NCI-H2107 (cell line): ENCODE data around the gene HK1.
"Not testable (repeated sequence)": the region's sequence is repeated elsewhere in the genome, so short reads cannot be mapped to it uniquely, and the experiment has no call there.

Experiments
- DNase-seq: peaks from one replicate; lab custom pipeline; 2025; lab: John Stamatoyannopoulos, UW

HK1 gene

DNA sequence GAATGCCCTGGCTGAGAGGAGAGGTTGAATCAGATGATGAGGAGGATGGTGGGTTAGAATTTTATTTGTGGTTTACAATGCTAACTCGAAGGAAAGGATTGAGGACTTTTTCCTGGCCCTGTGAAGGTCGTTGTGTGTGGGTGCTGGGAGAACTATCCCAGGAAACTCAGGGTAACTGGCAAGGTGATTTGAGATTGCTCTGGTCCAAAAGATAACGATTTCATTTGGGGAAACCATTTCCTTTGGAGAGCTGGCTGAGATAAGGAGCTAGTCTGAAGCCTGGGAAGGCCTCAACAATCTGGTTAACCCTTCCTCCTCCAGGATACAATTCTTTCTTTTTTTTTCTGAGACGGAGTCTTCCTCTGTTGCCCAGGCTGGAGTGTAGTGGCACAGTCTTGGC, 33.0 kb downstream of the HK1 start:
- DNase-seq: no peak

GRCh38 chr10:69312528-69312927, 34.2 kb downstream of the HK1 start:
- no peak for DNase-seq

DNA sequence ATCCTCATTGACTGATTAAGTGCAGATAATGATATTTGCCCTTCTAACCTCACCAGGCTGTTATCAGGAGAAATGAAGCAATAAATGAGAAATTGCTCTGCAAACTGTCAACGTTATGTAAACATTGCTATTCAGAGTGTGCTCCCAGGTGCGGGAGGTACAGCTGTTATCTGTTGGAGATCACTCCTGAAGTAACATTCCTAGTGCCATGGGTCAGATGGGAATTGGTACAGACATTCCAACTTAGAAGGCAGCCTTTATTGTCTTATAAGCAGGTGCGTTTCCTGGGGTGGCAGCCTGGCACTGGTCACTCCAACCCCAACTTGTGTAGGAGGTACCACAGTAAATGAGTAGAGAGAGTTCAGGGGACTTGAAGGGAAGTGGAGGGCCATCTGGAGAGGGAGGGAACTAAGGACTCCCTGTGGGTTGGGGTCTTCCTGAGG, 36.8 kb downstream of the HK1 start:
- no peak for DNase-seq

GRCh38 chr10:69315610-69316312, 37.5 kb downstream of the HK1 start:
- no peak for DNase-seq

- no peak for DNase-seq
These were observed 38.2 kb downstream of the HK1 start for GRCh38 chr10:69316313-69317059.

DNA sequence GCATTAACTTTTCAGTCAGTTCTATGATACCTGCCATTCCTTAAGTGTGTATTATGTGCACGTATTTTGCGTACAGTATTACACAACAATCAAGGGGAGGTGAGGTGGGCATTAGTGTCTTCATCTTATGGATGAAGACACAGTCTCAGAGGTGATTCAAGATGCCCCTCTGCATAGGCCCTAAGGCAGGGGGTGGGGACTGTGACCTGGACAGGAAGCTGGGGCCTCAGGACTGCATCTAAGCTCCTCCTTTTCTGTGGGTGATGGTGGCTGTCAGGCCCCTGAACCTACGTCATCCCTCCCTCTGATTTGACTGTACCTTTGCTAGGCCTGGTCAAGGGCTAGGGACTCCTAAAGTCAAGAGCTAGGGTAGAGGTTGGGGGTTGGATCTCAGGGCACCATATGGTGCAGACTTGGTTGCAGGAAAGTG, 38.9 kb downstream of the HK1 start:
- DNase-seq: no peak

DNA sequence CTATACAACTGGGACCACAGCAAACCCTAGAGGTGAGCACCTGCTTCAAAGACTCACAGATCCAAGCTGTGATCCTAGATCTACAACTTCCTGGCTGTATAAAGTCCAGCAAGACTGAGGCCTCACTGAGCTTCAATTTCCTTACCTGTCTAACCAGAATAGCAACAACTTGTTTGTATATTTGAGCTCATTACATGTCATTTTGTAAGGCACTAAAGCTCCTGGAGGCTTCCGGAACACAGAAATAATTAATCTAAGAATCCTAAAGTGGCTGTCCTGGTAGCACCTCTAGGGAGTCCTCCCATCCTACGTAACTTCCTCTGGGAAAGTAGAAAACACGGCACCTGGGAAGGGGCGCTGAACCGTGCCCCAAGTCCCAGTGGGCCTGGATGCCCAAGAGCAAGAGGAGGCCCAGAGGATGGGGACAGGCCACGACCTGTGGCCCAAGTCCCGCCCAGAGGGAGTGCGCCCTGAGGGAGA, 39.4 kb downstream of the HK1 start:
- no peak for DNase-seq

DNA sequence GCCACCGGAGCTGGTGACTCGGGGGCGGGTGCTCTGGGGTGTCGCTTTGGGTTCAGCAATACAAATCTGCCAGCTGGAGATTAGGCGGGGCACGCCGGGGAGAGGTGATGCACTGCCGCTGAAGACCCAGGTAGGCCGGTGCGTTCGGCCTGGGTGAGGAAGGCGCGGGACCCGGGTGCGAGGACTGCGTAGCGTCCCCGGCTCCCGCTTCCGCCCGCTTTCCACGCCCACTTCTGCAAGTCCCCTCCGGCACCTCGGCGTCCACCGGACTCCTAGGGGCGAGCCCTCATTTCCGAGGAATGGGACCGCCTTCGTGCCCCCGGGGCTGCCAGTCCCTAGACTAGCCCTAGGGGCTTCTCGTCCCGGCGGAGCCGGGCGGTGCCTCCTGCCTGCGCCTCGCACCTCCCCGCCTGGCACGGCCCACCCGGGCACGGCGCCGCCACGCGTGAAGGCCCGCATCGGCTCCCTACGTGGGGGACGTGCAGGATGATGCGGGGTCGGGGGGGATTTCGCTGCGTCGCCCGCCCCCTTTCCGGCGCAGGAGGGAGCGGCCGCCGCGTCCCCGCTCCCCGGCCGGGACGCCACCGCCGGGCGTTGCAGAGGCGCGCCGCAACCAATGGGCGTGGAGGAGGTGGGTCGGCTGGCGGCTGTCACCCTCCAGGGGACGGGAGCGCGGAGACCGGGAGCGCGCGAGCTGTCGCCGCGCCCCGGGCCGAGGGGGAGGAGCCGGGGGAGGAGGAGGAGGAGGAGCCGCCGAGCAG, 40.0 kb downstream of the HK1 start:
- DNase-seq: peak; percentile 63

DNA sequence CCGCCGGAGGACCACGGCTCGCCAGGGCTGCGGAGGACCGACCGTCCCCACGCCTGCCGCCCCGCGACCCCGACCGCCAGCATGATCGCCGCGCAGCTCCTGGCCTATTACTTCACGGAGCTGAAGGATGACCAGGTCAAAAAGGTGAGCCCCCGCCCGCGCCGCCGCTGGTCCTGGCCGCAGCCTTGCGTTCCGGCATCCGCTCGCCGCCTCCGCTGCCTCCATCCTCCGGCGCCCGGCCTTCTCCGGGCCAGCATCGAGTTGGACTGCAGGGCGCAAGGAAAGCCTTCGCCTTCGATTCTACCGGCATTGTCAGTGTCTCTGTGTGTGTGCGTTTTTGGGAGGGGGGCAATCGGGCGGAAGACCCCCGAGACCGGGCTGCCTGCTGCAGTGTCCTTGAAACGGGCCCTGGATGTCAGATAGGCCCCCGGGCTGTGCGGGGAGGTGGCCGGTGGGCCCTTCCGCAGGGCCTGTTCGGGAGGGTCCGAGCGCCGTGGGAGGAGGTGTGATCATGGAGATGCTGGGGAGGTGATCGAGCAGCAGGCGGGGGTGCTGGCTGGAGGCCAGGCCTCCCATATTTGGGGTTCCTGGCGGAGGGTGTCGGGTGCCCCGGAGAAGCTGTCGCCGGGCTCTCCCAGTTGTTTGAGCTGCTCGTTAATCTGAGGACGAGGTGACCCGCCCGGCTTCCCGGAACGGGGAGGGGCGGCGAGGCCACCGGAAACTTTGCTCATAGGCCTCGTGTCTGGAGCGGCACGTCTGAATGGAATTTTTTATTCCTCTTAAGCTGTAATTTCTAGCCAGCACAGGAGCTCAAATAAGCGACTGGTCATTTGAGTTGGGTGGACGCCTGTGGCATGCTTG, 40.8 kb downstream of the HK1 start:
- DNase-seq: no peak

- DNase-seq: no peak
These were observed 41.6 kb downstream of the HK1 start for GRCh38 chr10:69319841-69320316.

DNA sequence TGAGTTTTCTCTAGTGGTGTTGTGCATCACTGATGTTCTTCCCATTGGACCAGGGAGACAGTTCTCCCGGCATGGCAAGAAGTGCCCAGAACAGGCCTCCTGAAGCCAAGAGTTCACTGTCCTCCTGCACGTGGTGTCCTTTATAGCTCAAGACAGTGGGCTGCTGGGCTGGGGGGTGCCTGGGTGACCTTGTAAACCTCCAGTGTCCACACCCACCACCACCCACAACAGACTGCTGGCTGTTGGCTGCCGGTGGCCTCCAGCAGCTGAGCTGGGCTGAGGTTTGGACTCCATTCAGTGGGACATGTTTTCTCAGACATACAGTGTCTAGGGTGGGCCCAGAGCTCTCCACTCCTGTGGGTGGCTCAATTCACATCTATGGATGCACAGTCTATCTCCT, 42.2 kb downstream of the HK1 start:
- DNase-seq: no peak

- no peak for DNase-seq
These were observed 42.9 kb downstream of the HK1 start for GRCh38 chr10:69321039-69321715.

GRCh38 chr10:69321865-69322264, 43.6 kb downstream of the HK1 start:
- no peak for DNase-seq

- not testable (repeated sequence) for DNase-seq
These were observed 44.0 kb downstream of the HK1 start for GRCh38 chr10:69322346-69322745.

GRCh38 chr10:69323622-69324021, 45.3 kb downstream of the HK1 start:
- no peak for DNase-seq

- no peak for DNase-seq
These were observed 46.3 kb downstream of the HK1 start for GRCh38 chr10:69324583-69324982.

DNA sequence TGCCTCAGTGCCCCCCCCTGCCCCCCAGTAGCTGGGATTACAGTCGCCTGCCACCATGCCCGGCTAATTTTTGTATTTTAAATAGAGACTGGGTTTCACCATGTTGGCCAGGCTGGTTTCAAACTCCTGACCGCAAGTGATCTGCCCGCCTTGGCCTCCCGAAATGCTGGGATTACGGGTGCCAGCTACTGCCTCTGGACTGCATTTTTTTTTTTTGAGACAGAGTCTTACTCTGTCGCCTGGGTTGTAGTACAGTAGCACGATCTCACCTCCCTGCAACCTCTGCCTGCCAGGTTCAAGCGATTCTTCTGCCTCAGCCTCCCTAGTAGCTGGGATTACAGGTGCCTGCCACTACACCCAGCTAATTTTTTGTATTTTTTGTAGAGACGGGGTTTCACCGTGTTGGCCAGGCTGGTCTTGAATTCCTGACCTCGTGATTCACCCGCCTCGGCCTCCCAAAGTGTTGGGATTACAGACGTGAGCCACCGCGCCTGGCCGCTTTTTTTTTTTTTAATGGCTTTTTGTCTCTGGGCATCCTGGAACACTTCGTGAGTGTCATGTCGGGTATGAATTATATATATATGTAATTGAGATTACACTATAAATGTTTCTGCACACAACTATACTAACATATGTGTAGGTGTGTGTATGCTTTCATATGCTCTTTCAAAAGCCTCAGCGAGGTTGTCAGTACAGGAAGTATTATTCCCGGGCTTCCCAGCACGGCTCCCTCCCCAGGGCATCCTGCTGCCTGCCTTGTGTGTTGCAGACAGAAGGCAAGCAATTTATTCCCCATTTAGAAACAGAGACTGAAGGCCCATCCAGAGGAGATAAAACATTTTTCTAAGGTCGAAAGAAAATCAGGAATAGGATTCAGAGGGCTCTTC, 47.6 kb downstream of the HK1 start:
- not testable (repeated sequence) for DNase-seq

- no peak for DNase-seq
These were observed 48.4 kb downstream of the HK1 start for GRCh38 chr10:69326692-69327091.

DNA sequence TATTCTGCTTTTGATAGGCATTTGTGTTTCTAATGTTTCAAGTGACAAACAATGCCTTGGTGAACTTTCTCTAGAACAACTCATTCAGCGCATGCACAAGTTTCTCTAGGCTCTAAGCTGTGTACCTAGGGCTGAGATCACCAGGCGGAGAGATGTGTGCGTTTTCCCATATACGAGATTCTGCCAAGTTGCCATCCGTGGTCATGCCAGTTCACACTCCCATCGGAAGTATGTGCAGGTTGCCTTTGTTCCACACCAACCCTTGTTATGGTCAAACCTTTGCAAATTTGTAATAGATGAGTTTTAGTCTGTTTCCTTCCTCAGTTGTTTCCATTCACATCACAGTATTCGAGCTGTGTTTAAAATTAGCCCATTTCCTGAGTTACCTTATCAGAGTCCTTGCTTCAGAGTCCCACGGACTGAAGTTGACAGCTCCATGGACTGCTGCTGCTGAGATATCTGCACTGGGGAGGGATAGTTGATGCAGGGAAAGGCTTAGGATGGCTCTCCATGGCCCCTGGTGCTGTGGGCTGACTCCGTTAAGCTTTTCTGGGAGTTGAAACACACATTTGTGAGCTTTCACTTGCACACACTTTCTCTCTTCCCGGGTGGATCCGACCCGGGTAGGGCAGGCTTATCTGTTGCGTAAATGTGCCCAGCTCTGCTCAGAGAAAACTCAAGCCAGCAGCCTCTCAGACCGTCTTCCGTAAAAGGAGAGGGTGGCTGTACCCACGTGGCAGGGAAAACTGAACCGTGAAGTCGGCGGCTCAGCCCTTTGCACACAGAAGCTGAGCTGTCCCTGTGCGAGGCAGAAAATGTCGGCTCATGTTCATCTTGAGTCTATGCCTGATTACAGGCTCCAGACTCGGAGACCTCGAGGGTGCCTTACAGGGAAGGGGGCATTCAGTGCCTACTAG, 49.4 kb downstream of the HK1 start:
- peak; percentile 21 for DNase-seq
